Measurements from ENCODE around the gene MTA1.

Gene MTA1

DNA sequence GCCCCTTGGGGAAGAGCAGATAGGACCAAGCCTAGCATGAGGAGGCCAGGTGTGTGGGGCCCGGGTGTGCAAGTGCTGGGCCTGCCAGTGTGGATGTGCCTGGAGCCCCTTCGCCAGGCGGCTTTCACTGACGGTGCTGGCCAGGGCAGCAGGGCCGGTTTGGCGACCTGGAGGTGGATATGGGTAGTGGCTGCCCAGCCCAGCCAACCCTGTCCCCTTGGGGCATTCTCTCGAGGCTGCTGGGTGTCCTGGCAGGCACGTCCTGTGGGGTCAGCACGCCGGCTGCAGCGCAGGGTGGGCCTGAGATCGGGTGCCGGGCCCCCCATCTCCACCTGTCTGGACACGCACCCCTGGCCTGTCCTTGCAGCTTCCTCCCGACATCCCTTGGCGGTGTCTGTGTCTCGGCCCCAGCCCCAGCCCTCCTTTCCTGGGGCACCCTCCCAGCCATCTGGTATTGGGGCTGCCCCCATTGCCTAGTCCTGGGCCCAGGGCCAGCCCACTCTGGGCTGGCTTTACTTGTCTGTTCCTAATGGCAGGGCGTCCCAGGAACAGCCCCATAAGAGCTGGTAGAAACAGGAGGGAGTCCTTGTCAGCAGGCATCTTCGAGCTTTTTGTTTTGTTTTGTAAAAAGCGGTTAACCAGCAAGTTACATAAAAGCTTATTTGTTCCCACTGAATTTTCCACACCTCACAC is 47.8 kb downstream of the MTA1 start:
- DNase-seq: no peak

DNA sequence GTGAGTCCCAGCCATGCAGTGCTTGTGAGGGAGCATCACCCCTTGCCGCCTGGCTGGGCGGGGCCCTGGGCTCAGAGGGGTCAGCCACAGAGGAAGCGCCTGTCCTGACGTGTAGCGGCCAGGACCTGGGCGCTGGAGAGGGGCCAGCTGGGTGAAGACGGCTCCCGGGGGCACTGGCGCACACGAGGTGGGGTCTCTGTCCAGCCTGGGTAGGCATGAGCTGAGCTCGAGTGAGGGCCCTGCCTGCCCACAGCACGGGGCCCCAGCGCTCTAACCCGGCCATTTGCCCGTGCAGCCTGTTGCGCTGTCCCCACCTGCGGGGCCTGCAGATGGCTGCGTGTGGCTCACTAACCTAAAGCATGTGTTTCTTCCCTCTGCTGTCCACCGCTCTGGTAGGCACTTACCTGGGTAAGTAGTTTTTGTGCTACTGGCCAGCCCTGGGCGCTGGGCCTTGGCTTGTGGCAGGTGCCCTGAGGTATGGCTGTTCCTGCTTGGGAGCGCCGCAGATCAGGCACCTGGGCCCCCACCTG is 48.4 kb downstream of the MTA1 start:
- DNase-seq: no peak

DNA sequence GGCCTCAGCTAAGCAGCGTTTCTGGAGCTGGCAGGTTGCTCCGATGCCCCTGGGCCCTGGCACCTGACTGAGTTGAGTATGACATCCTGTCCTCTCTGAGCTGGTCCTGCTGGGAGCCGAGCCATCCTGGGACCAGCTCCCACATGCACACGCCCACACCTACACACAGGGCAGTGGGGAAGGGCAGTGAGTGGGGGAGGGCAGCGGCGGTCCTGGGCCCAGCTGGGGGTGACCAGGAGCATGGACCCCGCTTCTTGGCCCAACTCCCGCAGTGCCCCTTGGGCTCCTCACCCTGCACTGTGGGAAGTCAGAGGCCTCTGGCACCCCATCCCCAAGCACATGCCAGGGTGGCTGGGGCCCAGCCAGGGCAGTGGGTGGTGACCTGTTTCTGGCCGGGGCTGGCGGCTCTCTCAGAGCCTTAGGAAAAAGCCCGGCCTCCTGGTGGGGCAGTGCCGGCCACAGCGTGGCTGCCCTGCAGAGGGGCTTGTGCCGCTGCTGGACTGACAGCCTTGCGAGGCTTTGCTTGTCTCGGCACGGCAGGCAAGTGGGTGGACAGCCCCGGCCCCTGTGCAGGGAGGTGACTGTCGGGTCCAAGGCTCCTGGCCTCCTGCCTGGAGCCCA is 49.1 kb downstream of the MTA1 start:
- no peak for DNase-seq

DNA sequence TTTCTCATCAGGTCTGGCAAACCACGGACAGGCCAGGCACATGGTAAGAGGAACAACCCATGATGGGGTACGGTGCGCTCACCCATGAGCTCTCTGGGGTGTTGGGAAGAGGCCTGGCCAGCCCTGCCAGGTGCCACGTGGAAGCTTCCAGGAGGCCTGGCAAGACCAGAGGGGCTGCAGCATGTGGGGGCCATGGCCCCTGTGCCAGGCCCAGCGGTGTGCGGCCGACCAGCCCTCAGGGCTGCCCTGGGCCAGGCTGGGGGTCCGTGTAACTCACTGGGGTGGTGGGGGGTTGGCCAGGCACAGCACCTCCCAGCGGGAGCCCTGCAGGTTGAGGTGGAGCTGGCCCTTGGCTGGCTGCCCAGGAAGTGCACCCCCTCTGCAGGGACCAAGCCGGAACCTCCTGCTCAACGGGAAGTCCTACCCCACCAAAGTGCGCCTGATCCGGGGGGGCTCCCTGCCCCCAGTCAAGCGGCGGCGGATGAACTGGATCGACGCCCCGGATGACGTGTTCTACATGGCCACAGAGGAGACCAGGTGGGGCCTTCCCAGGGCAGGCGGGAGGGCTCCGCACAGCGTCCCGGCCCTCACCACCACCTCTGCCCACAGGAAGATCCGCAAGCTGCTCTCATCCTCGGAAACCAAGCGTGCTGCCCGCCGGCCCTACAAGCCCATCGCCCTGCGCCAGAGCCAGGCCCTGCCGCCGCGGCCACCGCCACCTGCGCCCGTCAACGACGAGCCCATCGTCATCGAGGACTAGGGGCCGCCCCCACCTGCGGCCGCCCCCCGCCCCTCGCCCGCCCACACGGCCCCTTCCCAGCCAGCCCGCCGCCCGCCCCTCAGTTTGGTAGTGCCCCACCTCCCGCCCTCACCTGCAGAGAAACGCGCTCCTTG is 50.1 kb downstream of the MTA1 start:
- no peak for DNase-seq

DNA sequence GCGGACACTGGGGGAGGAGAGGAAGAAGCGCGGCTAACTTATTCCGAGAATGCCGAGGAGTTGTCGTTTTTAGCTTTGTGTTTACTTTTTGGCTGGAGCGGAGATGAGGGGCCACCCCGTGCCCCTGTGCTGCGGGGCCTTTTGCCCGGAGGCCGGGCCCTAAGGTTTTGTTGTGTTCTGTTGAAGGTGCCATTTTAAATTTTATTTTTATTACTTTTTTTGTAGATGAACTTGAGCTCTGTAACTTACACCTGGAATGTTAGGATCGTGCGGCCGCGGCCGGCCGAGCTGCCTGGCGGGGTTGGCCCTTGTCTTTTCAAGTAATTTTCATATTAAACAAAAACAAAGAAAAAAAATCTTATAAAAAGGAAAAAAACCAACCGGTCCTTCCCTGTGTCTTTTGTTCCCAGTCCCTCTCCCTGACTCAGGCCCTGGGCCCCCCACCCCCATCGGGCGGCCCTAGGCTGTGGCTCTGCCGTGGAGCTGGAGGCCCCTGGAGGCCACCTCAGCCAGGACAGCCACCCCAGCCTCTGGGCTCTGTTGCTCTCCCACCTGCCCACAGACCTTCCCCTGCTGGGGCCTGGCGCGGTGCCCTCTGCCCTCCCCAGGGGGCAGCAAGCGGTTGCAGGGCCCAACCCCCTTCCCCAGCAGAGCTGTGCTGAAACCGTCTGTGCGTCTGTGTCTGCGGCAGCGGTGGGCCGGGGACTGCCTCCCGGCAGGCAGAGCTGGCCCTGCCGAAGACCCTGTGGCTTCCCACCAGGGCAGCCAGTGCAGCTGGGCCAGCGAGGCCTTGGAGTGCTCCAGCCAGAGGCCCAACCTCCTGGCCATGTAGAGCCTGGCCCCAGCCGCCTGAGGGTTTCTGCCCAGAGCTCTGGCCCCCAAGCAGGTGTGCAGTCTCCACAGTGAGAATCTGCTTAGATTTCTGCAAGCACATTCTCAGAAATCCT is 51.0 kb downstream of the MTA1 start:
- no peak for DNase-seq

DNA sequence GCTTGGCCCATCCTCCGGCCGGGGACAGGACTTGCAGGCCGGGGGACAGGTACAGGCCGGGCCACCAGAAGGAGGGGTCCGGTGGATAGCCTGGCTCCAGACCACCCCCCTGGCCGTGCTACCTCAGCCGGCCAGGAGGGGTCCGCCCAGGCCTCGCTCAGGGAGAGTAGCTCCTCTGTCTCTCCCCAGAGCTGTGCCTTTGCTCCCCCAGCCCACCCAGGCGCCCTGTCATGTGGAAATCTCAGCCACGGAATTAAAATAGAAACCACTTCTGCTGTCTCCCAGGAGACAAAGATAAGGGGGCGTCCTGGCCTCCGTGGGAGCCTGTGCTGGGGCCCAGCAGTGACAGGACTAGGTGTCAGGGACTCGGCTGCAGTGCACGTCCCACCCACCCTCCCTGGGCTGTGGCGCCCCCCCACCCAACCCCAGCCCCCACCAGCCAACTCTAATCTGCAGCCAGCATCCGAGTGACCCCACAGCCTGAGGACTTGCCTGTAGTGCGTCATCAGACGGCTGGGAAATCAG is 51.7 kb downstream of the MTA1 start:
- DNase-seq: no peak

DNA sequence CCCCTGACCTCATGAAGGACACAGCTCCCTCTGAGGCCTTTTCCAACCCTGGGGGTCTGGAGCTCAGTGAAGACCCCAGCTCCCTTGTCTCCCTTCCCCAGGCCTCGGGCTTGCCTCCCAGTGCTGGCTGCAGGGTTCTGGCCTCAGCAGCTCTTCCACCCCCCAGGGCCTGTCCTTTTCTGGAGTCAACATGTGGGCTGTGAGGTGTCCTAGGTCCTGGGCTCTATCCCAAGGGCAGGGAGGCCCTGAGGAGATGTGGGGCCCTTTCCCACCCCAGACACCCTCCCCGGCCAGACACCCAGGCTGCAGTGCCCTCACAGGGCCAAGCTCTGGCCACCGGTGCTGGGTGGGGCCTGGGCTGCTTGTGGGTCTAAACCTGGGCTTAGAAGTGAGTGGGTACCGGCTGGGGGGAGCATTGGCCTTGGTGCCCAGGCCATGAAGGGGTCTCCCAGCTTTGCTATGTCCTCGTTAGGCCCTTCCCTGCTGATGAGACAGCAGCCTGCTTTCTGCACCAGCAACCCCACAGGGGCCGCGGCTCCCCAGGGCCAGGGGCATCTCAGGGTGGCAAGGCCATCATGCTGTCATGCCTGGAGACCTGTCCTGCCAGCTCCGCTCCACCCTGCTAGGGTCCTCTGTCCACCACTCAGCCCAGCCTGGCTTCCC is 52.3 kb downstream of the MTA1 start:
- no peak for DNase-seq

DNA sequence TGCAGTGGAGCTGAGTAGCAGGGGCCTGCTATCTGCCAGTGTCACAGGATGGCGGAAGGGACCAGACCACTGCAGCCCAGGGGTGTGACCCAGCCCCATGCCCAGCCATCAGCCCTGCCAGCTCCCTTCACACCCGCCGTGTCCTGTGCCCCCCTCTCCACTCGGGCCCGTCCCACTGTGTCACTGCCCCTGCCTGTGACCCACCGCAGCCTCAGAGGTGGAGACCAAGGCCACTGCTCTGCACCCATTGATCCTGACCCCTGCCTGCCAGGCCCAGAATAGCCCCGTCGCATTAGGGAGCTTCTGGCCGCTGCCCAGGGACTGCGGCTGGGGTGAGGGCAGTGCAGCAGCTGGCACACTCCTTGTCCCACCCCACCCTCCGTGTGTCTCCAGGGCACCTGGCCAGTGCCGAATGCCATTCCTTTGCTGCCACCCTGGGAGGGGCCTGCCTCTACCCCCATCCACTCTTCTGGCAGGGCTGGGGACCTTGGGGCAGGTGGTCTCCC is 52.9 kb downstream of the MTA1 start:
- DNase-seq: no peak

DNA sequence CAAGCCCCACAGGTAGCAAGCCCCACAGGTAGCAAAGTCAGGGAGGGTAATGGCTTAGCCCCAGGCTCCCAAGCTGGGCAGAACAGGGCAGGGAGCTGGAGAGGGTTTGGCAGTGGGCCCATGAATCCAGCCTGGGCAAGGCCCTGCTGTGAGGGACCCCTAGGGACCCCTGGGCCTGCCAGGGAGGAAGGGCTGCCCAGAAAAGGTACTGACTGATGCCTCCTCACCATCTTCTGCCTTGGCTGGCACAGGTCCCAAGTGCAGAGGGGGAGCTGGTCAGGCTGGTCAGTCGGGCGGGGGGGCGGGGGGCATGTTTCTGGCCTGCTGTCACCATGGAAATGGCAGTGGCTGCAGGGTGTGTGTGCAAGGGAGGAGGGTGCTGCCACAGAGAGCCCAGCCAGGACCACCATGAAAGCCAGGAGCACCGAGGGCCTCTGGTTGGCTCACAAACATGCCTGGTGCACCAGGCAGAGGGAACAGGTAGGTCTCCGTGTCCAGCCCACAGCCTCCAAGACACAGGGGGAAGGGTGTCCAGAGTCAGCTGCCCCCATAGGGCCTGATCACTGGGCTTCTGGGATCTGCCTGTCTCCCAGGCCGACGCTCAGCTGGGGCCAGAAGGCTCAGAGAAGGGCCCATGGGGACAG is 53.5 kb downstream of the MTA1 start:
- no peak for DNase-seq

DNA sequence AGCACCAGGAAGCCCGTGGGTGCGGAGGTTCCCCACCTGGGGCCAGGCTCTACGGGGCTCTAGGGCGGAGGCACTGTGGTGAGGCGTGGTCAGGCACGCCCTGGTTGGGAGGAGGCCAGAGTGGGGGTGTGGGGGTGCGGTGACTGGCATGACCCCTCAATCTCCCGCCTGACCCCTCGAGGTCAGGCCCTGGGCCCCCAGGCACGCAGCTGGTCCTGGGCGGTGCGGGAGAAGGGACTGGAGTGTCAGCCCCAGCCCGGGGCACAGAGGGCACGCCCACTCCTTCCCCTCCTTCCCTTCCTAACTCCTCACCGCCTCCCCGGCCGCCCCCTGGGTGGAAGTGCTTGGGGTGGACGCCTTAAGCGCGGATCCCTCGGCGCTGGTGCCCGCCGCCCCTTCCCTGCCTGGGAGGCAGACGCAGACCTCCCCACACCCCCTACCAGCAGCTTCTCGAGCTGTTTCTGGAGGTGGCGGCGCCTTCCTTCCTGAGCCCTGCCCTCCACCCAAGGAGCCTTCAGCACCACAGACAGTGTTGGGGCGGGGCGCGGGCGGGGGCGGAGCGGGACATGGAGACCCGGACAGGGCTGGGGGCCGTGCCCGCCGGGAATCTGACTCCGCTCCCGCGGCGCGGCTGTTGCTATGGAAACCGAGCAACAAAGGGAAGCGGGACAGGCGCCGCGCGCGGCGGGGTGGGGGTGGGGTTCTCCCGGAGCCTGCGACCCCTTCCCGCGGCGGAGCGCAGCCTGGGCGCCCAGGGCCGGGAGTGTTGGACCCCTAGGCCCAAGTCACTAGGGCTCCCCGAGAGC is 54.3 kb downstream of the MTA1 start:
- DNase-seq: peak; percentile 99

DNA sequence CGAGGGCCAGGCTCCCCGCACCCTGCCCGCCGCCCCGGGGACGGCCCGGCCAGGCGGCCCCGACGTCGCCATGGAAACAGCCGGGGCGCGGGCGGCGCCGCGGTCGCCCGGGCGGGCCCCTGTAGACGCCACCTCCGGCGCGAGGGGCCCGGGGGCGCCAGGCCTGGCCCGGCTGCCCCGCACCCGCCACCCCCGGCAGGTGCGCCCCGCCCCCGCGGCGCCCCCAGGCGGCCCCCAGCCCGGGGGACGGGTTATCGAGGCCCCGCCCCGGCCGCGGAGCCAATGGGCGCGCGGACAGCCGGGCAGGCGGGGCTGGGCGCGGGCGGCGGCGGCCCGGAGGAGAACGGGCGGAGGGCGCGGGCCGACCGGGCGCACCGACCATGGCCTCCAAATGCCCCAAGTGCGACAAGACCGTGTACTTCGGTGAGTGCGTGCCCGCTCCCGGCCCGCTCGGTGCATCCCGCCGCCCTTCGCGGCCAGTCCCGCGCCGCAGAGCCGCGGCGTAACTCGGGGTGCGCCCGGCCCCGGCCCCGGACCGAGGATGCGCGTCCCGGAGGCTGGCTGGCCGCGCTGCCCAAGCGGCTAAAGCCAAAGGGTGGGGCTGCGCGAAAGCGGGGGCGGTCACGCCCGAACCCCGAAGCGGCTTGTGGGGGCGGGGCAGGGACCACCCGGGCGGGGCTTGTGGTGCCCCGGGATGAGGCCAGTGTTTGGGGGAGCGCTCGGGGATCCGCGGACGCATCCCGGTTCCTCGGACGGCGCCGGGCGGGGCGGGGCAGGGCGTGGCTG is 55.0 kb downstream of the MTA1 start, which contains the start of gene CRIP2:
TSS of gene CRIP2 (plus strand) at position 339 of the 786 bp plus-strand sequence. CDS start at position 381, 42 bp downstream.
- no peak for DNase-seq

DNA sequence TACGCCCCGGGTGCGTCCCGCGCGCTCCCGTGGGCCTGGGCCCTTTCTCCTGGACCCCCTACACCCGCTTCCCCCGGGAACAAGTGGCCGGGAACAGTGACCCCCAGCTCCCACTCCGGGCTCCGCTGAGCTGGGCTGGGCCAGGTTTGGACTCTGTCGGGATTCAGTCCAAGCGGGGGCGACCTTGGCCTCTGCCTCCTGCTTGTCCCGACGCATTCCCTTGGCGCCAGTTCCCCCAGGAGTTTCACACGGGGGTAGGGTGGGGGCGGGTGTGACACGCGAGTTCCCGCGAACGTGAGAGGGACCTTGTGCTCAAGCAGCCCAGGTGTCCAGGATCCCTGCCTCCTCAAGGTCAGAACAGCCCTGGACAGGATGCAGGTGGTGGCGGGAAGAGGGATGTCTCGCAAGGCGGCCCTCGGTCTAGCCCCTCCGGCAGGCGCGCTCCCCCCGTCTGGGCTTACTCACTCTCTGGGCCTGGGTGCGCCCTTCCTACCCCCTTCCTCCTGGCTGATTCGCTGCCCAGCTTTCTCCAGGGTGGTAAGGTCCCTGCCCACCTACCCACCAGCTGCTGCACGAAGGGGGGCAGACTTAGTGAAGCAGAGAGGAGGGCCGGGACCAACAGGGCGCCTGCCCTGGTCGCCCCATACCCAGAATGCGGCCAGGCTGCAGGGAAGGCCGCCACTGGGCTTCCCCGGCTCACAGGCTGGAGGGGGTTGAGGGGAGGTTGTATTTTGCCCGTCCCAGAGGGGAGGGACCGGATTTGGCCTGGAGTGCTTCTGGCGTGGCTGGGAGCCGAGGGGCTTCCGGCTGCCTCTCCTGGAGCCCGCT is 55.9 kb downstream of the MTA1 start:
- DNase-seq: peak; percentile 76

DNA sequence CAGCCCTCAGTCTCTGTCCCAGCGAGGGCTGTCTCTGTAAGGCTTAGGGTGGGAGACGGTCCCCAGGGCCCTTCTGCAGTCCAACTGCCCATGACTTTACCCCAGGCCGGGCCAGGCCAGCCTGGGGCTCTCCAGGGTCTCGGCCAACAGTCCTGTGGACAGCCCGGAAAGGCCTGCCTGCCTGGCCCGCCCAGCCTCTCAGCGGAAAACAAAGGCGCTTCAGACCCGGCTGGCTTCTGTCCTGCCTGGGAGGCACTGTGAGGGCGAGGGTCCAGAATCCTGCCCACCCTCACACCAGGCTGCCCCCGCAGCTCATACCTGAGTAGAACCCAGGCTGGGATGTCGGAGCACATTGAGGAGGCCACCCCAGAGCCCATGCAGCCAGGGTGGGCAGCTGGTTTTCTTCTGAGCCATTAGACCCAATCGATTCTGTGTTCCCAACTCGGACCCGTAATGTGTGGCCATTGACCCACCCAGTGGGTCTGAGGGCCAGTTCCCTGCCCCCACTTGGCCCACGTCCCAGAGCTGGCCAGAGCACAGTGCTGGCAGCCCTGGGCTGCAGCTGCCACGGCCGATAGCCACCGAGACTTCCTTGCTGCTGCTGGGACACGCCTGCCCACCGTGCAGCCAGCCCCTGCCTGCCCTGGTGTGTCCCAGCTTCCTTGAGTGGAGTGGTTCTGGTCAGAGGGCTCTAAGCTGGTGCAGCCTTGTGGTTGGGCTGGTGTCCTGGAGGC is 56.6 kb downstream of the MTA1 start:
- no peak for DNase-seq

DNA sequence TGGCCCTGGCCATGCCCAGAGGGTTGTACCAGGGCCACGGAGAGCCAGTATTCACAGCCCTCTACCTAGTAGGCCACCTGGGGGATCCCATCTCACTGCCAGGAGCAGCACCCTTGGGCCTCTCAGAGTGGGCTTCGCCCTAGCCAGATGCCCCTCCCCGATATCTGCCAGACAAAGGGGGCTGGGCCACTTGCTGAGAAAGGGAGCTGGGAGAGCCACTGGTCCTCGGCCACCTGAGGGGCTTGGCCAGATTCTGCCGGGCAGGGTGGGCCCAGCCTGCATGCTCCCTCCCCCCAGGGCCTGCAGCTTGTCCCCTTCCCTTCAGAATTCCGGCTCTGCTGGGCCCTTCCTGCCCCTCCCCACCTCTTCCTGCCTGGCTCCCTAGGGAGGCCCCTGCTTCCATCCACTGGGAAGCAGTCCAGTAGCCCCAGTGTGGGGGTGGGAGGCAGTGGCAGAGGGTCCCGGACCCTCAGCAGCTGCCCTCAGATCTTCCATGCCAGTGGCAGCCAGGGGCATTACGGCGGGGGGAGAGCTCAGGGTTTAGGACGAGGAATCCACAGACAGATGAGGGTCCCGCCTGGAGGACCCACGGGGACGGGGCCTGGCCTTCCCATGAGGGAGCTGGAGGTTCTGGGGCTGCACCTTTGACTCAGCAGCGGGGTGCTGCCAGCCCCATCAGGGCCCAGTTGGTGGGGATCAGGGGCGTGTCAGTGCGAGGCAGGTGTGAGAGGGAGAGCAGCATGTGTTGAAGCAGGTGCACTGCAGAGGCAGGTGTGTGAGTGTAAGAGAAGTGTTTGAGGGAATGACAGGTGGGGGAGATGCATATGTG is 57.4 kb downstream of the MTA1 start:
- DNase-seq: no peak

DNA sequence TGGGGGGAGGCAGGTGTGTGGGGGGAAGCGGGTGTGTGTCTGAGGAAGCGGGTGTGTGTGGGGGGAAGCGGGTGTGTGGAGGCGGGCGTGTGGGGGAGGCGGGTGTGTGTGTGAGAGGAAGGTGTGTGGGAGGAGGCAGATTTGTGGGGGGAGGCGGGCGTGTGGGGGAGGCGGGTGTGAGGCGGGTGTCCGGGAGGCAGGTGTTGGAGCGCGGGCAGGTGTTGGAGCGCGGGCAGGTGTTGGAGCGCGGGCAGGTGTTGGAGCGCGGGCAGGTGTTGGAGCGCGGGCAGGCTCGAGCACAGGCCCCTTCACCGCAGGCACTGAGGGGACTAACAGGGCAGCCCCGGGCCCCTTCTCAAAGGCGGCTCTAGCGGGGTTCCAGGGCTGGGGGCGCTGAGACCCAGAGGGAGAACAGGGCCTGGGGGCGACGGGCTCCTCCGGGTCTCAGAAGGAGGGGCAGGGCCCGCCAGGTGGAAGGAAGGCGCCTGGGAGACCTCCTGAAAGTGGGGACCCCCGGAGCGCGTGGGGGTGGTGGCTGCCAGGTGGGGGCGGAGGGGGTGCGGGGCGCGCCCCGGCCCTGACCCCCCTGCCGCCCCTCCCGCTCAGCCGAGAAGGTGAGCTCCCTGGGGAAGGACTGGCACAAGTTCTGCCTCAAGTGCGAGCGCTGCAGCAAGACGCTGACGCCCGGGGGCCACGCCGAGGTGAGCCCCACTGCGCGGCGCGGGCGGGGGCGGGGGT is 58.2 kb downstream of the MTA1 start:
- DNase-seq: no peak
